CD4-positive, alpha-beta T cell treated with Interleukin-21 for 1 hour (primary cell): ENCODE measurements around the gene MT1HL1.
"Not testable (repeated sequence)": the region's sequence is repeated elsewhere in the genome, so short reads cannot be mapped to it uniquely, and the experiment has no call there.

ENCODE experiments used
- DNase-seq: peaks from one replicate; pipeline ENCODE4 v3.0.0-alpha.2; 2020

Gene MT1HL1

DNA sequence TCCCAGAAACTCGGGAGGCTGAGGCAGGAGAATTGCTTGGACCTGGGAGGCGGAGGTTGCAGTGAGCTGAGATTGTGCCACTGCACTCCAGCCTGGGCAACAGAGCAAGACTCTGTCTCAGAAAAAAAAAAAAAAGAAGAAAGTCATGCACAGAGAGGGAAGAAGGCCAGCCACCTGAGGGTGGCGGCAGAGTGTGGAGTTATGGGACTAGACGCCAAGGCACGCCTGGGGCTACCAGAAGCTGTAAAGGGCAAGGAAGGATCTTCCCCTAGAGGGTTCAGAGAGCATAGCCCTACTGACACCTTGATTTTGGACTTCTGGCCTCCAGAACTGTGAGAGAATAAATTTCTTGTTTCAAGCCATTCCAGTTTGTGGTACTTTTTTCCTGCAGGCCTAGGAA, 30.2 kb downstream of the MT1HL1 start:
- not testable (repeated sequence) for DNase-seq

DNA sequence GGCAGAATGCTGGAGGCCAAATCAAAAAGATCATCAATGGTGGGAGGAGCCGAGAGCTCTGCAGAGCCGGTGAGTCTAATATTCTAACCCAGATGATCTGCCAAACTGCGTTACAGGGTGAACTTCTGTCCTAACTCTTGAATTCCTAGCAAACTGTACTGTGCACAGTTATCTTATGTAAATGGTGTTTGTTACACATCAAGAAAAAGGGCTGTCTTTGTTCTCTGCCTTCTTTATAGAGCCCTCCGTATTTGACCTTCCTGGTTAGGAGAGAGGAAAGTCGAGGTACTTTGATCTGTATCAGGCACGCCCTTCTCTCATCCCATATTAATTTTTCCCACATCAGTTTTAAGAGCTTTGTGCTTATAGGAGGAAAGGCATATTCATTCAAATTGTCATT, 37.6 kb downstream of the MT1HL1 start:
- no peak for DNase-seq

DNA sequence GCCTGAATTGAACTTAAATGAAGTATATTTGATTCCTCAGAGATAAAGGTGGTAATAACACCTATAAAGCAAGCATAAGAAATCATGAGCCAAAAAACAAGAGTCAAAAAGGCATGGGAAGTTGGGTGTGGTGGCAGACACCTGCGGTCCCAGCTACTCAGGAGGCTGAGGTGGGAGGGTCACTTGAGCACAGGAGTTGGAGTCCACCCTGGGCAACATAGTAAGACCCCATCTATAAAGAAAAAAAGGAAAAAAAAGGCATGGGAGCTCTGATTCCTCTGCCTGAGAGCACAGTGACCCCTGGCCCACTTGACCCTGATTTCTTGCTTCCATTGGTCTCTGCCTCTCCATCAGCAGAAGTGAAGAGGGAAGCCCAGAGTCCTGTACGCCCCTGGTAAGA, 40.3 kb downstream of the MT1HL1 start:
- DNase-seq = no peak

DNA sequence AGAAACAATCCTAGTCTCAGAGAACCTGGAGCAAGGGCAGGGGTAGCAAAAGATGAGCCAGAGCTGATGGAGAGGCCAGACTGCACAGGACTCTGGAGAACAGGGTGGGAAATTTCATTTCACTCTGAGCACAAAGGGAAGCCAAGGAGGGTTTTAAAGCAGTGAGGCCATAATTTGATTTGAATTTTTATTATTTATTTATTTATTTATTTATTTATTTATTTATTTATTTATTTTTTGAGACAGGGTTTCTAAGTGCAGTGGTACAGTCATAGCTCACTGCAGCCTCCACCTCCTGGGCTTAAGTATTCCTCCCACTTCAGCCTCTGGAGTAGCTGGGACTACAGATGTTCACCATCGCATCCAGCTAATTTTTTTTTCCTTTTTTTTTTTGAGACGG, 45.1 kb downstream of the MT1HL1 start:
- DNase-seq = no peak

GRCh38 chr1:236957235-236957634, 47.0 kb downstream of the MT1HL1 start:
- no peak for DNase-seq
